HG02943 (cell line): ENCODE data around the gene PROB1.
"Not testable (repeated sequence)": the region's sequence is repeated elsewhere in the genome, so short reads cannot be mapped to it uniquely, and the experiment has no call there.

Source experiments
- ATAC-seq: cut with Tn5 transposase; IDR thresholded peaks from one replicate; pipeline ENCODE4 v1.9.1; 2021; ENCODE audit warnings: mild to moderate bottlenecking, low read depth, moderate library complexity; ENCODE audit not compliant: unreplicated experiment

PROB1 gene

GRCh38 chr5:139415221-139415861 is 20.4 kb upstream of the PROB1 start:
- no peak for ATAC-seq

- ATAC-seq, result no peak
Observed at GRCh38 chr5:139414581-139415130, 19.8 kb upstream of the PROB1 start.

DNA sequence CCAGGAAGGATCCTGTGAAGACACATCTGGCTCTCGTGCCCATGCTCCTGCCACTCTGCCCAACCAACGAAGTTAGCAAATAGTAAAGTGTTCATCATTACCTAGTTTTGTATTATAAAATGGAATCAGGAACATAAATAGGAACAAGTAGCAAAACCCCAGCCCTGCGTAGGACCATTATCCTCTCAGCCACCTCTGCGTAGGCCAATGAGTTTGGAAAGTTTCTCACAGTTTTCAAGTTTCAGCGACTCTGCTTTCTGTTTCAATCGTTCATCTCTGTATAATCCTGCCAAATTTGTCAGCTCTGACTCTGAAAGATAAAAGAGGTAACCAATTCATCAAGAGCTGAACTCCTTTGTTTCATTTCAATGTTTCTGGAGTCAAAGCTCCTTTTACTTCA is 19.1 kb upstream of the PROB1 start:
- no peak for ATAC-seq

DNA sequence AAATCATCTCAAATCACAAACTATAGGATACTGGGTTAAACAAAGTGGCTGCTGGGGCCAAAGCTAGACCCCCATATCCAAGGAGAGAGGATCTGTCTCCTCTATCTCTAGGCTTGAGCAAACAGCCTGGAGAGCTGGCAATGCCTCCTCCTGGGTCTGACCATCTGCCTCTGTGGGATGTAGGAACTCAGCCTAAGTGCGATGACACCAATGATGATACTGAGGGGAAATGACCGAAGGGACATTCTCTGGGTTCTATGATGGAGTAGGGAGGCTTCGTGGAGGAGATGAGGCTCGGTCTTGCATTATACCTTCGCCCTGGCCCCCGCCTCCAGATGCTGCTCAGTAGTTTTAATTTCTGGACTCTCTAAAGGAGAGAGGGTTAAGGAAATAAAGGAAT is 18.2 kb upstream of the PROB1 start:
- ATAC-seq, result no peak

- no peak for ATAC-seq
Observed at GRCh38 chr5:139410993-139411828, 16.3 kb upstream of the PROB1 start.

GRCh38 chr5:139410121-139410992 is 15.5 kb upstream of the PROB1 start:
- no peak for ATAC-seq

DNA sequence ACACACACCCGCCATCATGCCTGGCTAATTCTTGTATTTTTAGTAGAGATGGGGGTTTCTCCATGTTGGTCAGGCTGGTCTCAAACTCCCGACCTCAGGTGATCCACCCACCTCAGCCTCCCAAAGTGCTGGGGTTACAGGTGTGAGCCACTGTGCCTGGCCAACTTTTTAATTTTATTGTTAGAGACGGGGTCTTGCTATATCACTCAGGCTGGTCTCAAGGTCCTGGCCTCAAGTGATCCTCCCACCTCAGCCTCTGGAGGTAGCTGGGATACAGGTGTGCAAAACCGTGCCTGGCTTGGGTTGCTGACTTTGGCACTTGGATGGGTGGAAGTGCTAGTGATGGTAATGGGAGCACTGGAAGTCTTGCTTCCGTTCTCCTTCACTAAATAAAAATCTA is 14.2 kb upstream of the PROB1 start:
- not testable (repeated sequence) for ATAC-seq

DNA sequence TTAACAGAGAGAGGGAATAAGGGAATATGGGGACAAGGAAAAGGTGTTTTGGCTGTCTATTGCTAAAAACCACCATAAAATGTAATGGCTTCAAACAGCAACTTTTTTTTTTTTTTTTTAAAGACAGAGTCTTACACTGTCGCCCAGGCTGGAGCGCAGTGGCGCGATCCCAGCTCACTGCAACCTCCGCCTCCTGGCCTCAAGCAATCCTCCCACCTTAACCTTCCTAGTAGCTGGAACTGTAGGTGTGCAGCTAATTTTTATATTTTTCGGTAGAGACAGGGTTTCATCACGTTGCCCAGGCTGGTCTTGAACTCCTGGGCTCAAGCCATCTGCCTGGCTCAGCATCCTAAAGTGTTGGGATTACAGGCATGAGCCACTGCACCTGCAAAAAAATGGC is 13.3 kb upstream of the PROB1 start:
- no peak for ATAC-seq

GRCh38 chr5:139407517-139407916 is 12.6 kb upstream of the PROB1 start:
- ATAC-seq, result no peak

GRCh38 chr5:139406963-139407362 is 12.1 kb upstream of the PROB1 start:
- no peak for ATAC-seq

DNA sequence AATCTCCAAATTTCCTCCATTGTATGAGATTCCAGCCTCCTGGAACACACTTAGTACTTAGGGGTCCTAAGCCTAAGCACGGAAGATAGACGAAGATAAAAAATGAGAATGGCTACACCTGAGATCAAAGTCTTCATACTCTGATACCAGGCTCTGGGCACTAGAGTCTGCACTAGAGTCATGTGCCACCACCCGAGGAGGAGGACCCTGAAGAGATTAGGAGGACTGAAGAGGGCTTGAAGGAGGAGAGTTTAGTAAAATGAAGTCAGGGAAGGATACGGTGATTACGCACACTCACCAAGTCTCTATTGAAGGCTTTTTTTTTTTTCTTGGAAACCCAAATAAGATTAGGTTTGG is 9.6 kb upstream of the PROB1 start:
- ATAC-seq, result no peak

GRCh38 chr5:139403787-139404483 is 9.0 kb upstream of the PROB1 start, which contains the start of gene SPATA24:
Gene SPATA24 (minus strand): TSS chr5:139404089. CDS start chr5:139404060, 29 bp downstream.
- peak; percentile 74 for ATAC-seq

- peak; percentile 5 for ATAC-seq
Observed at GRCh38 chr5:139403418-139403786, 8.5 kb upstream of the PROB1 start.

DNA sequence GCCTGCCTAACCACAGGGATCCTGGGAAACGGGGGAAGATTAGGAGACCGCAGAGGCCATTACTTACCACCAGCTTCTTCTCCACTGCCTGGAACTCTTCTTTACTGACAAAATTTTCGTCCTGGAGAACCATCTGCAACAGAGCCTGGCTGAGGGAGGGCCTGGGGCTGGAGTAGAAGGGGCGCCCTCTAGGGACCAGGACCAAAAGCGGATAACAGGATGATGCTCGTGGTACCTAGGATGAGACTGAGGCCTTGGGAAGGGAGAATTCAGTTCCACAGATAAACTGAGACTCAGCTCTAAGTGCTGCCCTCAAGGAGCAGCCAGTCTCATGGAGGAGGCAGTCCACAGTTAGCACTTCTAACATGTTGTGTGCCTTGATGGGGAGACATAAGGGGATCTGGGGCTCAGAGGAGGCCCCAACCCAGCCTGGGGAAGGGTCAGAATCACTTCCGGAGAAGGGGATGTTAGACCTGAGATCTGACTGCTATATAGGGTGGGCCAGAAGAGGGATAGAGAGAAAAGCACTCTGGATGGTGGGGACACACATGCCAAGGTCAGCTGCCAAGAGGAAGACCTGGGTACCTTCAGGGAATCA is 7.8 kb upstream of the PROB1 start:
- ATAC-seq, result no peak

- ATAC-seq, result no peak
Observed at GRCh38 chr5:139401546-139401945, 6.6 kb upstream of the PROB1 start.

GRCh38 chr5:139399501-139400121 is 4.7 kb upstream of the PROB1 start:
- ATAC-seq, result no peak

DNA sequence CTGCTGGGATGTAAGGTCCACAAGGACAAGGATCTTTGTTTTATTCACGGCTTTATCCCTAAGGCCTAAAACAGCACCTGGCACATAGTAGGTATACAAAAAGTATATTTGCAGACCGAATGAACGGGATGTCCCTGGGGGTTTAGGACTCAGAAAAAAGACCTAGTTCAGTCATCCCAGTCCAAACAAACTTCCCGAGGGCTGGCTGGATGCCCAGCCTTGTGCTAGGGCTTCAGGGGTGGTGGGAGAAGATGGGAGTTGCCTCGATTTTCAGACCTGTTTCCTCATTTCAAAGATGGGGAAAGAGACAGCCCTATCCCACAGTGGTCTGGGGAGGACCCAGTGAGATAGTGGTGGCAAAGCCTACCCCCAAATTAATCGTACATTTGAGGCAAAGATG is 3.0 kb upstream of the PROB1 start:
- ATAC-seq, result no peak

- ATAC-seq, result no peak
Observed at GRCh38 chr5:139396691-139397090, 1.8 kb upstream of the PROB1 start.

GRCh38 chr5:139395844-139396640 is 1.1 kb upstream of the PROB1 start:
- no peak for ATAC-seq
